ENCODE measurements around the gene SAMM50.

The SAMM50 gene

DNA sequence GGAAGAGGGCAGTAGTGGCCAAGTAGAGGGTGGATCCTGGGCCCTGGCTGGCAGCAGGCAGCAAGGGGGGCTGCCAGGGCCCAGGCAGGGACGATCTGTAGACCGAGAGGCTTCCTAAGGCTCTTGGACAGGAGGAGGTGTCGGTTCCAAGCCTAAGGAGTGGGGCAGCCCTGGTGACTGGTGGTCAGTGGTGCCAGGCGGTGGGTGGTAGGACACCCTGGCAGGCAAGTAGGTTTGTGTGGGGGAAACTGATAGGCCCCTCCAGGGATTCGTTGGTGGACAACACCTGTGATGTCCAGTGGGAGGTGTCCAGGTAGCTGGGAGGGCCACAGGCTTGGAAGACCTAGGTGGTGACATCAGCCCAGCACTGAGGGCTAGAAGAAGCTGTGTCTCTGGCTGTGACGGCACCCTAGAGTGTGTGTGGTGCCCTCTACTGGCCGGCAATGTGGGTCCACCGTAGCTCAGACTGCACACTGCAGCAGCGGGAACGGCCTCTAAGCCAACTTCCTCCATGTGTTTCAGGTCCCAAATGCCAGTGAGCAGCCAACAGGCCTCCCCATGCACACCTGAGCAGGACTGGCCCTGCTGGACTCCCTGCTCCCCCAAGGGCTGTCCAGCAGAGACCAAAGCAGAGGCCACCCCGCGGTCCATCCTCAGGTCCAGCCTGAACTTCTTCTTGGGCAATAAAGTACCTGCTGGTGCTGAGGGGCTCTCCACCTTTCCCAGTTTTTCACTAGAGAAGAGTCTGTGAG is 9.4 kb upstream of the SAMM50 start:
- DNase-seq, result peak; percentile 69

DNA sequence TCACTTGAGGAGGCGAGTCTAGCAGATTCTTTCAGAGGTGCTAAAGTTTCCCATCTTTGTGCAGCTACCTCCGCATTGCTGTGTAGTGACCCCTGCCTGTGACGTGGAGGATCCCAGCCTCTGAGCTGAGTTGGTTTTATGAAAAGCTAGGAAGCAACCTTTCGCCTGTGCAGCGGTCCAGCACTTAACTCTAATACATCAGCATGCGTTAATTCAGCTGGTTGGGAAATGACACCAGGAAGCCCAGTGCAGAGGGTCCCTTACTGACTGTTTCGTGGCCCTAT is 8.9 kb upstream of the SAMM50 start:
- no peak for DNase-seq

DNA sequence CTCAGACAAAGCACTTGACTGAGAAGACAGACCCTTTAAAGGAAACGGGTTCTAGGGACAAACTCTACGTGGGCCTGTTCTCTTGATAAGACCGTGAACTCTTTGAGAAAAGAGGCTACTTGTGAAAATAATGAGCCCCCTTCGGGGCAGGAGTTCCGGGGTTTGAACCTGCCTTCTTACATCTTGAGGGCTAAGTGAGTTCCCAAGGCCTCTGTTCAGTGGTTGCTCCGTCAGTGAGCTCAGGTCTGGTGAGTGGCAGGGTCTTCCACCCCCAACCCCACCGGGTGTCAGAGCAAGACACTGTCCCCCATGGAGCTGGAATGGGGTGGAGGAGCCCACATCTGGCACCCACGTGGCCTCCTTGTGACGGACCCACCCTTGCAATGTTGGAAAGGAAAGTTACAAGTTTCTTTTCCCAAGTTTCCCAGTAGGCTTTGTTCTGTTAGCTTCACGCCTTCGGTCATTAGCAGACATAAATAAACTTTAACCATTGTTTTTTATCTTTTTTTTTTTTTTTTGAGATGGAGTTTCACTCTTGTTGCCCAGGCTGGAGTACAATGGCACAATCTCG is 6.3 kb upstream of the SAMM50 start:
- DNase-seq, result peak; percentile 7

DNA sequence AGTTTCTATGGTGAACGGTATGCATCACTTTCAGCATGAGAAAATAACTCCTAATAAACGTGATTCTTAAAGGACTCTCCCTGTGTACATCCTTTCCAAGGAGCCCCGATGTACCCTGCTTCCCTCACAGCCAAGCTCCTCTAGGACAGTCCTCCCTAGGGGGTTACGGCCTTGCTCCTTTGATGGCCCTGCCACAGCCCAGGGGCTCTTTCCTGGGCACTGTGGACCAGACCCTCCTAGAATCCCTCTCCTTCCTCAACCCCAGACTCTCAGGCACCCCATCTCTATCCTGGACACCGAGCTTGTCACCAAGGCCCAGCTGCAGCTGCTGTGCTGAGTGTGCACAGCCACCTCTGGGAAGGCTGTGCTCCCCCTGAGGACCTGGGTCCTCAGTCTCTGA is 3.9 kb upstream of the SAMM50 start:
- no peak for DNase-seq

DNA sequence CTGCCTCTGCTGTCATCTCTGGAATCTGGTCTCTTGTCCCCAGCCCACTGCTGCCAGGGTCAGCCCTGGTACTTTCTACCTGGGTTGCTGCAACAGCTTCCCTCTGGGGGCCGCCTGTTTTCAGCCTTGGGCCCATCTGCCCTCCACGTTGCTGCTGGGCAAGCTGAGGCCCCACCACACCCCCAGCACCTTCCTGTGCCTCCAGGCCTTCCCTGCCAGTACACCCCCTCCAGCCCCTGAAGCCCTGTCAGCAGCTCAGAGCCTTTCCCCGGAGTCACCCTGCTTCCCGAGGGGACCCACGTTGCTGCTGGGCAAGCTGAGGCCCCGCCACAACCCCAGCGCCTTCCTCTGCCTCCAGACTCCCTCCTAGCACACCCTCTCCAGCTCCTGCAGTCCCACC is 3.3 kb upstream of the SAMM50 start:
- DNase-seq, result no peak

DNA sequence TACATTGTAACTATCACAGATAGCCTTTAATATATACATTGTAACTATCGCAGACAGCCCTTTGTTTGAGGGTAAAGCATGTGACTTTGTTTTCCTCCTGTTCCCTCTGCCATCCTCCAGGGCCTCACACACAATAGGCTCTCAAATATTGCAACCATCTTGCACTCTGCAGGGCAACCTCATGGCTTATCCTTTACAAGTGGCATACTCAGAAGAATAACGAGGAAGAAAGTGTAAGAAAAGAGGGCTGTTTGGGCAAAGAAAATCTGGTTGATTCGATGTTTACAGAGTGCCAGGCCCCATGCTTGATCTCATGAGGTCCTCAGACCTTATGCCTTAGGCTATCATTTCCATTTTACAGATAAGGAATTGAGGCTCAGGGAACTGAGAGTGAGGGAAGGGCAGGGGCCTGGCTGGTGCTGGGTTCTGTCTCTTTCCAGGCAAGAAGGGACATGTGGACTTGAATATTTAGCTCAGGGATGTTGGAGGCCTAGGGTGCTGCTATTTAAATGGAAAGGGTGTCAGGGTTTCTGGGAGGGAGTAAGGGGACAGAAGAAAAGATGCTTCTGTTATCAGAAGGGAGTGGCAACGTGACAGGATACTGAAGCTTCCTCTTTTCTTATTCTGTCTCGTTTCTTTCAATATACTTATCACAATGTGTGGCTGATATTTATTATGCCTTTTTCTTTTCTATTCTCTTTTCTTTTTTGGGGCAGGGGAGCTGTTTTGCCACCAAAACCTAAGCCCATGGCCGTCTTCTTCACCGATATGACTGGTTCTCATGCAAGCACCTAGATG is 1.1 kb upstream of the SAMM50 start:
- no peak for DNase-seq

DNA sequence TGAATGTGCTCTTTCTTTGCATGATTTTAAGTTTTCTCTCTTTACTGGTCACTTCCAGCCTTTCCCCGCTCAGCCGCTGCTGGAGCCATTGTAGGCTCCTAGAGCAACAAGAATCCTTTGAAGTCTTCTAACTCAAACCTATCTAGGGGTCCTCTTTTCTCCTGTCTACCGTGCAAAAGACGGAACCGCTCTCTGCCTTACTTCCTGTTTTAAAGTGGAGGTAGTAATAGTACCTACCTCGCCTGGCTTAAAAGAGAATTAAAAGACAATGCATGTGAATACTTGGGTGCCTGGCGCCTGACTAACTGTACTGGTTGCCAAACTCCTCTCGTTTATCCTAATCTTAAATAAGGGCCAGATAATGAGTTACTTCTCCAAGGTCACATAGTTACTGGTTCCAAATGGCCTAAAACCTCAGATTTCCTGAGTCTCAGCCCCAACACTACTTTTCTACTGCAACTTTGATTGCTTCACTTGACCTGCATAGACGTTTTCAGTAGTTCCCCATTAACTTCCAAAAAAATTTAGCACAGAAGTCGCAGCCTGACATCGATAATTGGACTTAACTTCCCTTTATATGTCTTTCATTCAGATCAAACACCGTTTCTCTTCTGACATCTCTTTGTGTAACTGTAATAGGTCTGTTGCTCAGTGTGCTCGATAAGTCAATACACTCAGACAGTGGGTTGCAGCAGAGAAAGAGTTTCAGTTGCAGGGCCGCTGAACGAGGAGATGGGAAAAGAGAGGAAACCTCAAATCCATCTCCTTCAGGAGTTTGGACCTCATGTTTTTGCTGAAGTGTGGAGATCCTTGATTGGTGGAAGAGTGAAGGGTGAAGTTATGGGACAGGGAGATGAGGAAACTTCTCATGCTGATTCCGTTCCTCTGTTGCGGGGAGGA is 891 bp downstream of the SAMM50 start:
- DNase-seq, result no peak

DNA sequence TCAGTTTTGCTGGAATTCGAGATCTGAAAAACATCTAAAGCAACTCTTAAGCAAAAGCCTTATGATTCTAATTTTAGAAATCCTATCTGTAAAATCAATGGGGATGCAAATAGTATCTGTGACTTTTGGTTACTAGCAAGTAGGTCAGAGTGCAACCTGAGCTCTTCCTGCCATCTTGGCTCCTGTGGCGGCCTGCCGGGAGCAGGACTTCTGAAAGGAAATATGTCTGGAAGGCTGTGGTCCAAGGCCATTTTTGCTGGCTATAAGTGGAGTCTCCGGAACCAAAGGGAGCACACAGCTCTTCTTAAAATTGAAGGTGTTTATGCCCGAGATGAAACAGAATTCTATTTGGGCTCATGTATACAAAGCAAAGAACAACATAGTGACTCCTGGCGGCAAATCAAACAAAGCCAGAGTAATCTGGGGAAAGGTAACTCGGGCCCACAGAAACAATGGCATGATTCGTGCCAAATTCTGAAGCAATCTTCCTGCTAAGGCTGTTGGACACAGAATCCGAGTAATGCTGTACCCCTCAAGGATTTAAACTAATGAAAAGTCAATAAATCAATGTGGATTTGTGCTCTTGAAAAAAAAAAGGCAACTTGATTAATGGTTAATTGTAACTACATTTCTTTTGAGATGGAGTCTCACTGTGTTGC is 1.7 kb downstream of the SAMM50 start:
- DNase-seq, result no peak

DNA sequence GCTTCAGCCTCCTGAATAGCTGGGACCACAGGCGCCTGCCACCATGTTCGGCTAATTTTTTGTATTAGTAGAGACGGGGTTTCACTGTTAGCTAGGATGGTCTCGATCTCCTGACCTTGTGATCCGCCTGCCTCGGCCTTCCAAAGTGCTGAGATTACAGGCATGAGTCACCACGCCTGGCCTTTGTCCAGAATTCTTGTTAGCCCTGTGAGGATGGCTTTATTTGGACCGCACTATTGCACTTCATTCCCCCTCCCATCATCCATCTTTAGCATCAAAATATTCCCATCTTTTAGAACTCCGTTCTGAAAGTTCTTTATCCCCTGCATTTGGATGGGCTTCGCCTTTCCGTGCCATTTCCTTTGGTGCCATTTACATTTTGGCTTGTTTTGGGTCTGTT is 2.6 kb downstream of the SAMM50 start:
- no peak for DNase-seq

DNA sequence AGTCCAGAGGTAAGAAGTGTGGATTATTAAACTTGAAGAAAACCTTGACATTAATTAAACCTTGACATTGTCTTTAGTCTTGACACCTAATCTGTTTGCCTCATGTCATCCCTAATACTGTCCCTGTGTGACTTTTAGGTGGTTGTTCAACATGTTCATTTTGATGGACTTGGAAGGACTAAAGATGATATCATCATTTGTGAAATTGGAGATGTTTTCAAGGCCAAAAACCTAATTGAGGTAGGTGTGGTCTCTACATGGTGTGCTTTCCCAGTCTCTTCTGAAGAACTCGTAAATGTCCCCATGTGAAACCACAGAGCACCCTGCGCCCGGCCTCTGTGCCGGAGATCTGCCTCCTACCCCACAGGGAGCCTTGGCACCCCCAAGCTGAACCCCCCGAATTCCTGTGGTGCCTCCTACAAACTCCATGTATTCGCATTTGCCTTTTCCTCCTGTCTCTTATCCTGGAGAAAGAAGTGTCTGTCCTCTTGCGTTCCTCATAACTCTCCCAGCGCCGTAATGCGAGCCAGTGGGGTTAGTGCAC is 9.1 kb downstream of the SAMM50 start:
- no peak for DNase-seq

DNA sequence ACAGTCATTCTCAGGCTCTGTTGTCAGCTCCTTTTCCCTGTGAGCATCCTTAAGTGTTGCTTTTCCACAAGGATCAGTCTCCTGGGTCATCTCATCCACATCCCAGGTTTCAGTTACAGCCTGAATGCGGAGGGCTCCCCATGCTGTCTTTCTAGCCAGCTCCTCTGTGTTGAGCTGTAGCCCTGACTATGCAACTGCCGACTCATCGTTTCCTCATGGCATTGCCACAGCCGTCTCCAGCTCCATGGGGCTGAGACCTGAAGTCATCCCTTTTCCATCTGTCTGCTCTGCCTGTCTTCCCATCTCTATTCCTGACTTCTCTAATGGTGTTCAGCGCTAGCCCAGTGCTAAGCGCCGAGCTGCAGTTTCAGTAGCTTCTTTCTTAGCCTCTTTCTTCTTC is 11.8 kb downstream of the SAMM50 start:
- no peak for DNase-seq

DNA sequence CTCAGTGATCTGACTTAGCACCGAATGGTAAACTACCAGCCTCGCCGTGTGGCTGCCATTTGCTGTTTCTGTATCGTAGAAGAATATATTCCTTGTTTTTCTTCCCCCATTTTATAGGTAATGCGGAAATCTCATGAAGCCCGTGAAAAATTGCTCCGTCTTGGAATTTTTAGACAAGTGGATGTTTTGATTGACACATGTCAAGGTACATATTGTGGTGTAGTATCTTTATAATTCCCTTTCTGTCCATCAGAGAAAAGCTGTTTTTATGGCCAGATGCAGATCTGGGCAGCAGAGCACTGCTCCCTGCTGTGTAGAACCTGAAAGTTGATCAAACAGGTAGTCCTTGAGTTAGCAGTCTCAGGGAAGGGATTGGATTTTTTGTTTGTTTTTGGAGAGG is 13.4 kb downstream of the SAMM50 start:
- DNase-seq, result no peak

DNA sequence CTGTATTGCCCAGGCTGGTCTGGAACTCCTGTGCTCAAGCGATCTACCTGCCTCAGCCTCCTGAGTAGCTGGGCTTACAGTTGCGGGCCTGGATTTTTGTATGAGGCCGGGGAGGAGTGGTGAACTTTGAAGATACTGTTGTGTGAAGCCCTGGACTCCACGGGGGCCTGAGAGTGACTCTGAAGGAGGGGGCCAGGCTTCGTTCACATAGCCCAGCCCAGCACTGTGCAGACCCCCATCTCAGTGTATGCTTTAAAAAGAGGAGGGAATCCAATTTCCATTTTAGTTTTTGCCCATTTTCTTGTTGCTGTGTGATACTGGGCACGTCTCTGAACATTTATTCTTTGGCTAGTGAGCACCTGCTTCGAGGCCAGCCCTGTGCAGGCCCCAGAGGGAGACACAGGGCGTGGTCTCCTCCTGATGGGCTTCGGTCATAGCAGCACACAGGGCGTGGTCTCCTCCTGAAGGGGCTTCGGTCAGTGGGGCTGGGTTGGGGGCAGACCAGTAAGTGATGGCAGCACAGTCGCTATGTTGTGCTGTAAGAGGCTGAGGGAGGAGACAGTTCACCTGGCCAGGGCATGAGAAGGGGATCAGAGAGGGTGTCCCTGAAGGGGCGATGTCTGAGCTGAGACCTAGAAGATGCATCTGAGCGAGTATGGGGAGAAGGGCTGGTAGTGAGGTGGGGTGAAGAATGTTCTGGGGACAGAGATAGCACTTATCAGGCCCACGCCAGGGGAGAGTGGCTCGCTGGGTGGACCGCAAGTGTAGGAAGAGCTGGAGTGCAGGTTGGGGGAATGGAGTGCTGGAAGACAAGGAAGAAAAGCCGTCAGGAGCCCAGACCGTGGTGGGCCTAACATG is 14.0 kb downstream of the SAMM50 start:
- no peak for DNase-seq

DNA sequence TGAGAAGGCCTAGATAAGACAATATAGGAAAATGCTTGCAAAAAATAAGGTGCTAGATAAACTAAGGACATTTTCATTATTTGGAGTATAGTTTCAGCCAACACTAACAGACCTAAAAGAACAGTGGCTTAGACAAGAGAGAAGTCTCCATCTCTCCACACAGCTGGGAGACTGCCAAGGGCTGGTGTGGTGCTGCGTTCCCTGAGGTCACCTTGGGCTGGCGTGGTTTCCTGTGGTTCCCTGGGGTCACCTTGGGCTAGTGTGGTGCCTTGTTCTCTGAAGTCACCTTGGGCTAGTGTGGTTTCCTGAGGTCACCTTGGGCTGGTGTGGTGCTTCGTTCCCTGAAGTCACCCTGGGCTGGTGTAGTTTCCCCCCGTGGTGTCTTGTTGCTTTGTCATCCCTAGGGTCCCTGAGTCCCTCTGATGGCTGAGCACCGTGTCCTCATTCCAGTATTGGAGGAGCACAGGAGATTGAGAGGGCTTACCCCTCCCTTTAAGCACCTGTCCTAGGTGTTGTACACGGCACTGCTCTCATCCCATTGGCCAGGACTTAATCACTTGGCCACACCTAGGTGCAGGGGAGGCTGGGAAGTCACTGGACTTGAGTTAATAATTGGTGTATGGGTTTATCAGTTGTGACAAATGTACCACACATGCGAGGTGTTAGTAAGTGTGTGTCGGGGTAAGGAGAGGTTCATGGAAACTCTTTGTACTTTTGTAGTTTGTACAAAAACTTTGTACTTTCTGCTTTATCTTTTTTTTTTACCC is 14.9 kb downstream of the SAMM50 start:
- DNase-seq, result no peak

DNA sequence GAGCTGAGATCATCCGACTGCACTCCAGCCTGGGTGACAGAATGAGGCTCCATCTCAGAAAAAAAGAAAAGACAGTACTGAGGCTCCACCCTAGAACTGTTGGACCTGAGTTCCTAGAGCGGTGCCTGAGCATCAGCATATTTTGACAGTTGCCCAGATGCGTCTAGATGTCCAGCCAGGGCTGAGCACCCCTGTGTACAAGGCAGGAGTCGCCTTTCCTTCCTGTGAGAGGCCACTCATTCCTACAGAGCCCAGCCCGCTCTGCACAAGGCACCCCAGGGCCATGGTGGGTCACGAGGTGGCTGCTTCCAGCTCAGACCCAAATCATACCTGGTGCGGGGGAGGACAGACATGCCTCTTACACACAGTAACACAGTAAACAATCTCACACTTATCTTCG is 15.9 kb downstream of the SAMM50 start:
- no peak for DNase-seq

DNA sequence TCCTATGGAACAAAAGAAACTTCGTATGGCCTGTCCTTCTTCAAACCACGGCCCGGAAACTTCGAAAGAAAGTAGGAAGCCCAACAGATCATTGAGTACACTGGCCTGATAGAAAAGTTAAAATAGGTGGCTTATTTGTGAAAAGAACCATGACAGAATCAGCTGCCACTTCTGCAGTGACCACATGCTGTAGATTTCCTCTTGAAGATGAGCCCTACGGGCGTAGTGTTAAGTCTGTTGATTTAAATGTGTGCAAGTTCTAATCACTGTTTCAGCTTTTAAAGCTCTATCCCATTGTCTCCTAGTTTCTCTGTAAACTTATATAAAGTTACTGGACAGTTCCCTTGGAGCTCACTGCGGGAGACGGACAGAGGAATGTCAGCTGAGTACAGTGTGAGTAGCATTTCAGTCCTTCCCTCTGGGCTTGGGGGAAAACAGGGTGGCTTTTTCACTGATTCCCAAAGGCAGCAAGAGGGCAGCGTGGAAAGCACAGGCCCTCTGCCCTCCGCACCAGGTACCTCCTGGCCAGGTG is 17.8 kb downstream of the SAMM50 start:
- DNase-seq, result no peak

DNA sequence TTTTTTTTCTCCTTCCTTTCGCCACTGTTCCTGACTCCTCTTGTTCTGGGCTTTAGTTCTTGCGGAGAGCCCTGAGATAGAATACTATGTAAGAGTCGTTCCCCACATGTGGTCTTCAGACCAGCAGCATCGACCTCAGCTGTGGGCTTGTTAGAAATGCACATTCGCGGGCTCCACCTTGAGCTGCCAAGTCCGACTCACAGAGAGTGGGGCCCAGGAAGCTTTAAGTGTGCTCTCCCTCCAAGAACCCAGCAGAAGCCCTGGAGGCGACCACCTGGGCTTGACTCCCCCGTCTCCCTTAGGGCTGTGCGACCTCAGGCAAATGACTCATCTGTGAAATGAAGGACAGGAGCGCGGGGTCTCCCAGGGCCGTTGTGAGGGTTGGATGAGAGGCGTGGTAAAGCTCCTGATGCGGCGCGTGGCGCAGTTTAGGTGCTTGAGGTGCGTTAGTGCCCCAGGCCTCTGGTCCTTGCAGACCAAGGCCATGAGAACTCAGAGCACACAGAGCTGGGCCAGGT is 18.8 kb downstream of the SAMM50 start:
- DNase-seq, result no peak

DNA sequence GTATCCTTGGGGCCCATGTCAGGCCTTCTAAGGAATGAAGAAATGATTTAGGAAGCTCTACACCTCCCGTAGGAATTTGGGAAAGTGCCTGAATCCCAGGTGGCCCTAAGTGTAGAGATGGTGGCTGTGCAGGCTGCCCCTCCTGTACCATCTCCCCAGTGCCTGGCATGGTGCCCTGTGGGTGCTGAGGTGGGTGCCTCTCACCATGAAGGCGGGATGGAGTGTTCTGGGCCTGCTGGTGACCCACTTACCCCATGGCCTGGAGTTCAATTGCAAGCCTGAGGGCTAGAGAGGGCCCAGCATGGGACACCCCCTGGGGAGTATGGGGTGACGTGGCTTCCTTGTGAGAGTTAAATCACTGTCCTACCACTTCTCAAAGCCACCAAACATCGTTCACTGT is 19.8 kb downstream of the SAMM50 start:
- DNase-seq, result no peak

DNA sequence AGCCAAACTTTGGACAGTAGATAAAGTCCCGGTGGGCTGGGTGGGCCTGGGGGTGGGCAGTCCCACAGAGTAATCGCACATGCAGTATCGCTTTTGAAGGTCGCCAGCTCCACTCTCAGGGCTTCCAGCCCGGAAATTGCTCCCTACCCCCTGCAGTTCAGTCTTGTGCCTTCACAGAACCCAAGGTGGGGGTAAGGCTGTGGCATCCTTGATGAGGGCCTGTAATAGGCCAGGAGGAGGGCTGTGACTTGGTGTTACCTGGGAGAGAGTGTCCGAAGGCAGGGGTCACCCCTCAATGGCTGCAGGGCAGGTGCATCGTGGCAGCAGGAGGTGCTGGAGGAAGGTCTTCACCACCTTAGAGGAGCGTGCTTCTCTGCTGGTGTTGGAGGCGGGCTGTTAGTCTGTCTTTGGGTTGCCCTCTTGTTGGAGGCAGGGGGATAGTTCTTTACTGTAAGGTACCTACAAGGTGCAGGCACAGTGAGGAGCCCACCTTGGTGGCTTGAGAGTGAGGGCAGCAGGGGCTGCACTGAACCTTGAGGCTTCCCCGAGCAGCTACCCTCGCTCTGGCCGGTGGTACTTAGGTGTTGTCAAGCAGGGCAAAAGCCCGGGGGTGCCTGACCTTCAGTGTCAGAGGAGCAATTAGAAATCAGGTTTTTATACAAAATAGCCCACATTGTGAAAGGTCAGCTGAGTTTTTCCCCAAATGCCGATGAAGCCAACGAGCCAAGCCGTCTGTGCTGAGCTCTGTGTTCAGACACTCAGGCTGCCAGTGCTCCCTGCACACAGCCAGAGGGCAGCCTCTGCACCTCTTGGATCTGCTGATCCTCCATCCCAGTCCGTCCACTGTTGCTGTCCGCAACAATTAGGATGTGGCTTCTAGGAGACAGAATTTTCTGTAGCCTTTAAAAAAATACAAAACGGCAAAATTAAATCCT is 21.9 kb downstream of the SAMM50 start:
- DNase-seq, result no peak
